ENCODE results near the gene ADIPOR1.
A peak's percentile ranks its signal among the peaks of the same experiment; 100 is the strongest.
"Not testable (repeated sequence)": the region's sequence is repeated elsewhere in the genome, so short reads cannot be mapped to it uniquely, and the experiment has no call there.

Gene ADIPOR1

GRCh38 chr1:202938287-202938925 lies 19.7 kb downstream of the ADIPOR1 start:
- no peak for DNase-seq (ENCODE audit: low read depth, low spot score)

DNA sequence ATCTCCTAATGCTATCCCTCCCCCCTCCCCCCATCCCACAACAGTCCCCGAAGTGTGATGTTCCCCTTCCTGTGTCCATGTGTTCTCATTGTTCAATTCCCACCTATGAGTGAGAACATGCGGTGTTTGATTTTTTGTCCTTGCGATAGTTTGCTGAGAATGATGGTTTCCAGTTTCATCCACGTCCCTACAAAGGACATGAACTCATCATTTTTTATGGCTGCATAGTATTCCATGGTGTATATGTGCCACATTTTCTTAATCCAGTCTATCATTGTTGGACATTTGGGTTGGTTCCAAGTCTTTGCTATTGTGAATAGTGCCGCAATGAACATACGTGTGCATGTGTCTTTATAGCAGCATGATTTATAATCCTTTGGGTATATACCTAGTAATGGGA lies 21.7 kb downstream of the ADIPOR1 start:
- not testable (repeated sequence) for DNase-seq (ENCODE audit: low read depth, low spot score)

GRCh38 chr1:202935844-202936243 lies 22.3 kb downstream of the ADIPOR1 start:
- DNase-seq (ENCODE audit: low read depth, low spot score), result no peak

DNA sequence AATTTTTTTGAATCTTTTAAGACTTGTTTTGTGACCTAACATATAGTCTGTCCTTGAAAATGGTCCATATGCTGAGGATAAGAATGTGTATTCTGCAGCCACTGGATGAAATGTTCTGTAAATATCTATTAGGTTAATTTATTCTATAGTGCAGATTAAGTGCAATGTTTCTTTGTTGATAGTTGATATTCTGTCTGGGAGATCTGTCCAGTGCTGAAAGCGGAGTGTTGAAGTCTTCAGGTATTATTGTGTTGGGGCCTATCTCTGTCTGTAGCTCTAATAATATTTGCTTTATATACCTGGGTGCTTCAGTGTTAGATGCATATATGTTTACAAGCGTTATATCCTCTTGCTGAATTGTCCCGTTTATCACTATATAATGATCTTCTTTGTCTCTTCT lies 23.4 kb downstream of the ADIPOR1 start:
- DNase-seq (ENCODE audit: low read depth, low spot score), result no peak

DNA sequence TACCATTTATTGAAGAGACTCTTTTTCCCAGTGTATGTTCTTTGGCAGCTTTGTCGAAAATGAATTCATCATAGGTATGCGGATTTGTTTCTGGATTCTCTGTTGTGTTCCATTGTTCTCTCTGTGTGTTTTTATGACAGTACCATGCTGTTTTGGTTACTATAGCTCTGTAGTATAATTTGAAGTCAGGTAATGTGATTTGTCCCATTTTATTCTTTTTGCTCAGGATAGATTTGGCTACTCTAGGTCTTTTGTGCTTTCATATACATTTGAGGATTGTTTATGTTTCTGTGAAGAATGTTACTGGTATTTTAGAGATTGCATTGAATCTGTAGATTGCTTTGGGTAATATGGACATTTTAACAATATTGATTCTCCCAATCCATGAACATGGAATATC lies 25.6 kb downstream of the ADIPOR1 start:
- DNase-seq (ENCODE audit: low read depth, low spot score), result no peak

DNA sequence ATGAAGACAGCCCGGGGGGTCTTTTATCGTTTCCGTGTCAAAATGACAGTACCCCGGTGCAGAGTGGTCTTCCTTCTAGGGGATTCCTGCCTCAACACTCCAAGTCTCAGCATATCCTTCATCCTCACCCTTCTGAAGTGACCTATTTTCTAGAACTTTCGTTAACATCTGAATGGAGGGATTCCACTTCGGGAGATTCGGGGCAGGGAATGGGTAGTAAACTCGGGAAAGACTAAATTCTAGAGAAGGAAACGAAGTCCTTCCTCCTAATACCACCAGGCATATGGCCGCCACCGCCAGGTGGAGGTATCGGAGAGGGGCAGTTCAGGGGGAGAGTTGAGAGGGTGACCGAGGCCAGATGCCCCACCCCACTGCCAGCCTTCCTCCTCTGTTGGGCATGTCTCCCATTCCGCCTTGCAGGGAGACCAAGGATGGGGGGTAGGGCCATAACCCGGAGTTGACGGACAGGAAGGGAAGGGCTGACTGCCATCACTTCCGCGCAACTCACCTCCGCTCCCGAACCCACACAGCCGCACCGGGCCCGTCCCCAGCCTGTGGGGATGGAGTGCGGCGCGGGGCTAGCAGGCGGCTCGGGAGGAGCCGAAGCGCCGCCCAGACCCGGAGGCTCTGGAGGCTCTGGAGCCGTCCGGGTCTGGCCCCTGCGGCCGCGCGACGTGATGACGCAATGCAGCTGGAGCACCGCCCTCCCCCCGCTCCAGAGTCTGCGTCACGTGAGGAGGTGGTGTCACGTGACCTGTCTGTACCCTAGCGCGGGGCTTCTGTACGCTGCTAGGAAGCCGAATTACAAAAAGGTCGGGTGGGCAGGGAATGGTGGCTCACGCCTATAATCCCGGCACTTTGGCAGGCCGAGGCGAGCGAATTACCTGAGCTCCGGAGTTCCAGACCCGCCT lies 31.3 kb downstream of the ADIPOR1 start, which contains the start of gene KLHL12:
TSS of gene KLHL12 (minus strand) at position 654 of the 911 bp plus-strand sequence. CDS start 2,072 bp downstream, outside the sequence.
- peak; percentile 93 for DNase-seq (ENCODE audit: low read depth, low spot score)

- no peak for DNase-seq (ENCODE audit: low read depth, low spot score)
Measured at GRCh38 chr1:202923533-202923932, 34.6 kb downstream of the ADIPOR1 start.

- DNase-seq (ENCODE audit: low read depth, low spot score), result no peak
Measured at GRCh38 chr1:202919615-202920014, 38.5 kb downstream of the ADIPOR1 start.

DNA sequence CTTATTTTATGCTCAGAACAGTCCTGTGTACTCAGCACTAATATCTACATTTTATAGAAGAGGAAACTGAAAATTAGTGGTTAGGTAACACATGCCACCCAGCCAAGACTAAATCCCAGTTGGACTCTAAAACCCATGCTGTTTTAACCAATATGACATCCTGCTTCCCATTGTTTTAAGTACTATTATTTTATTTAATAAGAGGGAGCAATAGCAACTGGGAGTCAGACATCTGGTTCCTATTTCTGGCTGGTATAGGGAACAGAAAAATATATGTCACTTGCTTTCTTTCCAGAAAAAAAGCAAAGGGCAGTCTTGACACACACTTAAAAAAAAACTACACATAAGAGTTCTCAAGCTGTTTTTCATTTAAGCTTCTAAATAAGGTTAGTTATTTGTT lies 43.0 kb downstream of the ADIPOR1 start:
- DNase-seq (ENCODE audit: low read depth, low spot score), result no peak

DNA sequence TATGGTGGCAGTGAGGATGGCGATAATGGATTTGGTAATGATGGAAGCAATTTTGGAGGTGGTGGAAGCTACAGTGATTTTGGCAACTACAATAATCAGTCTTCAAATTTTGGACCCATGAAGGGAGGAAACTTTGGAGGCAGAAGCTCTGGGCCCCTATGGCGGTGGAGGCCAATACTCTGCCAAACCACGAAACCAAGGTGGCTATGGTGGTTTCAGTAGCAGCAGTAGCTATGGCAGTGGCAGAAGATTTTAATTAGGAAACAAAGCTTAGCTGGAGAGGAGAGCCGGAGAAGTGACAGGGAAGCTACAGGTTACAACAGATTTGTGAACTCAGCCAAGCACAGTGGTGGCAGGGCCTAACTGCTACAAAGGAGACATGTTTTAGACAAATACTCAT lies 45.6 kb downstream of the ADIPOR1 start:
- DNase-seq (ENCODE audit: low read depth, low spot score), result not testable (repeated sequence)

GRCh38 chr1:202909494-202909893 lies 48.6 kb downstream of the ADIPOR1 start:
- DNase-seq (ENCODE audit: low read depth, low spot score), result no peak

GRCh38 chr1:202908998-202909397 lies 49.1 kb downstream of the ADIPOR1 start:
- no peak for DNase-seq (ENCODE audit: low read depth, low spot score)

DNA sequence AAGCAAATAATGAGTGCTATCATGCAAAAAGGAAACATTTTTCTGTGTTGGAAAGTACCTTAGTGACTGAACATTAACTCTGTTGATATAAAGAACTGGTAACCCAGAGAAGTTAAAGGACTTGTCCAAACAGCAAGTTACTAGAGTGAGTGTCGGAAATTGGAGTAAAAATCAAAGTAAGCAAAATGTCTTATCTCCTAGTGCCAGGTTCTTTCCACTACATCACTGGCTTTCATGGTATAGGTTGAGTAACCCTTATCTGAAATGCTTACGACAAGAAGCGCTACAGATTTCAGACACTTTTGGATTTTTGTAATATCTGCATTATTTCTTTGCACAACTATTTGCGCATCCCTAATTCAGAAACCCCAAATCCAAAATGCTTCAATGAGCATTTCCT lies 52.8 kb downstream of the ADIPOR1 start:
- no peak for DNase-seq (ENCODE audit: low read depth, low spot score)

DNA sequence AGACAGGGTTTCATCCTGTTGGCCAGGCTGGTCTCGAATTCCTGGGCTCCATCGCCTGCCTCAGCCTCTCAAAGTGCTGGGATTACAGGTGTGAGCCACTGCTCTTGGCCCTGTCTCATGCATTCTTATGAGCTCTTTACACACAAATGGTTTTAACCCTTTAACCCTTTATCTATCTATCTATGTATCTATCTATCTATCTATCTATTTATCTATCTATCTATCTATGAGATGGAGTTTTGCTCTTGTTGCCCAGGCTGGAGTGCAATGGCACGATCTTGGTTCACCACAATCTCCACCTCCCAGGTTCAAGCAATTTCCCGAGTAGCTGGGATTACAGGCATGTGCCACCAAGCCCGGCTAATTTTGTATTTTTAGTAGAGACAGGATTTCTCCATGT lies 54.3 kb downstream of the ADIPOR1 start:
- DNase-seq (ENCODE audit: low read depth, low spot score), result not testable (repeated sequence)

- no peak for DNase-seq (ENCODE audit: low read depth, low spot score)
Measured at GRCh38 chr1:202901555-202901954, 56.6 kb downstream of the ADIPOR1 start.

GRCh38 chr1:202892501-202892900 lies 65.6 kb downstream of the ADIPOR1 start:
- DNase-seq (ENCODE audit: low read depth, low spot score), result no peak

Measured in smooth muscle cell of the brain vasculature (primary cell).